Heart left ventricle (tissue), 13 donors: Measurements from ENCODE around the gene MYL3.

Experiments used
- POLR2A ChIP-seq, 2 donors: fragments of 450-650 bp; IDR thresholded peaks; one replicate each; pipeline ENCODE4 v1.6.1; 2017; ENCODE audit warnings: antibody characterized with exemption in 2 of 2, mild to moderate bottlenecking in 2 of 2, moderate library complexity in 2 of 2
- TF ChIP-seq, protein P1 (sequence below), 12 donors: fragments of 200-600 bp; sonication (generic) in 4 of 12; IDR thresholded peaks; one replicate each; pipeline versions ENCODE4 v1.5.0 to v1.8.0; 2018 to 2022; ENCODE audit warnings: antibody characterized with exemption in 12 of 12, mild to moderate bottlenecking in 5 of 12
- donor health status: ischemic (EF 13 %, LVEDD 7.1; RV severe dilation, severe dysfunction).
- donor health status: DM: no; HTN: yes; CAD: no.
- donor health status: DM: no; HTN: no; CAD: no.
- donor health status: ischemic (EF 25% LVEDD 6.9; RV normal size, moderate dysfunction).
- donor health status: ischemic (EF 25% LVEDD 5.7; RV mildly dilated, moderate dysfunction).
- donor health status: ischemic (EF 35%, LVEDD 5.7; RV mildly dilated, moderate dysfunction).
- donor health status: nonischemic (EF 11% LVEDD 7.7; RV severe dilation, severe dysfunction).
- donor health status: DM: yes; HTN: yes; CAD: no.
- donor health status: PGD.
- donor health status: ischemic (EF 29% LVEDD 5.4; RV normal size, mild dysfunction).
- donor health status: nonischemic (EF 23%, LVEDD 6.1; RV moderate dilation, normal function).

DNA sequence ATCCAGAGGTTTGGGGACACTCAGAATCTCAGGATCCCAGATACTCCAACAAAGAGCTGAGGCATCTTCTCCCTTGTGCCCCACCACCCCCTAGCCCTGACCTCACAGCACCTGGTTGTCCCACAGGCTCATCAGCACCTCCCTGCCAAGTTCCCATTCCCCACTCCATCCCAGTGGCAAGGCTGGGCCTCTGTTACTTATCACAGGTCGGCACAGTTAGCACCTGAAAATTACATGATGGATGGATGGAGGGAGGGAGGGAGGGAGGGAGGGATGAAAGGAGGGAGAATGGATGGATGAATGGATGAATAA is 12.8 kb downstream of the MYL3 start:
- TF ChIP-seq, protein P1, sequence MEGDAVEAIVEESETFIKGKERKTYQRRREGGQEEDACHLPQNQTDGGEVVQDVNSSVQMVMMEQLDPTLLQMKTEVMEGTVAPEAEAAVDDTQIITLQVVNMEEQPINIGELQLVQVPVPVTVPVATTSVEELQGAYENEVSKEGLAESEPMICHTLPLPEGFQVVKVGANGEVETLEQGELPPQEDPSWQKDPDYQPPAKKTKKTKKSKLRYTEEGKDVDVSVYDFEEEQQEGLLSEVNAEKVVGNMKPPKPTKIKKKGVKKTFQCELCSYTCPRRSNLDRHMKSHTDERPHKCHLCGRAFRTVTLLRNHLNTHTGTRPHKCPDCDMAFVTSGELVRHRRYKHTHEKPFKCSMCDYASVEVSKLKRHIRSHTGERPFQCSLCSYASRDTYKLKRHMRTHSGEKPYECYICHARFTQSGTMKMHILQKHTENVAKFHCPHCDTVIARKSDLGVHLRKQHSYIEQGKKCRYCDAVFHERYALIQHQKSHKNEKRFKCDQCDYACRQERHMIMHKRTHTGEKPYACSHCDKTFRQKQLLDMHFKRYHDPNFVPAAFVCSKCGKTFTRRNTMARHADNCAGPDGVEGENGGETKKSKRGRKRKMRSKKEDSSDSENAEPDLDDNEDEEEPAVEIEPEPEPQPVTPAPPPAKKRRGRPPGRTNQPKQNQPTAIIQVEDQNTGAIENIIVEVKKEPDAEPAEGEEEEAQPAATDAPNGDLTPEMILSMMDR (IDR thresholded peaks at IDR 0.05) = no peak
- TF ChIP-seq POLR2A (IDR thresholded peaks at IDR 0.05) = no peak
